NT2/D1 (cell line): ENCODE results near the gene KCTD5.

Experiments
- YY1 ChIP-seq: IDR thresholded peaks from 2 replicates; pipeline ENCODE4 v1.6.1; 2011; ENCODE audit not compliant: insufficient read length, insufficient read depth
- ZNF274 ChIP-seq: IDR thresholded peaks from 2 replicates; pipeline ENCODE4 v1.6.1; 2011; ENCODE audit warnings: mild to moderate bottlenecking, low read depth, low read length

- no peak for TF ChIP-seq ZNF274
- TF ChIP-seq YY1 = no peak
These were observed 45.7 kb downstream of the KCTD5 start for GRCh38 chr16:2728034-2728433.
